Measurements from ENCODE around the gene FAM83B.
"Not testable (repeated sequence)": the region's sequence is repeated elsewhere in the genome, so short reads cannot be mapped to it uniquely, and the experiment has no call there.

FAM83B gene

DNA sequence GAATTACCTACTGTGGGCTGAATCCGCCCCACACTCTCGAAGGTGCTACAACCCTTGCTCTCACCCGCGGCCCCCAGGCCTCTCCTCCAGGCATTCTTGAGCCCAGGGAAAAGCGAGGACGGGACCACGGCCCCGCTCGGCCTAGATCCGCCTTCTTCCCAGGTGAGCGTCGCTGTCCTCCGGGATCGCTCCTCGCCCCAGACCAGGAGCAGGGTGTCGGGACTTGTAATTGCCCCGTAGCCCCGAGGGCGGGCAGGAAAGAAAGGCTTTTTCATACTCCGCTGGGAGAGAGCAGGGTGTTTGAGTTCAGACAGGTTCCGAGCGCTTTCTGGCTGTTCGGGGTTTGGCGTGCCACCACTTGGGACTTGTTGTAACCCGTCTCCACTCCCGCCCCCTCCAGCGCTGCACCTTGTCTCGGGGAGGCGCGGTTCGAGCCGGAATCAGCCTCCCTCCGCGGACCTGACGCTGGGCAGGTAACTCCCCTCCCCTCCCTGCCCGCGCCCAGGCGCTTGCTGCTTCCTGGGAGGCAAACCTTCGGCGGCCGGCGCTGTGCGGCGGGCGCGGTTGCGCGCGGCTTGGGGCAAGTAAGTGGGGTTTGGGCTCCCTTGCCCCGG, at the start of gene FAM83B:
Gene FAM83B (plus strand): TSS at position 529 of the 614 bp plus-strand sequence. CDS start 23,476 bp downstream, outside the sequence.
- no peak for DNase-seq (ENCODE audit: low spot score)

DNA sequence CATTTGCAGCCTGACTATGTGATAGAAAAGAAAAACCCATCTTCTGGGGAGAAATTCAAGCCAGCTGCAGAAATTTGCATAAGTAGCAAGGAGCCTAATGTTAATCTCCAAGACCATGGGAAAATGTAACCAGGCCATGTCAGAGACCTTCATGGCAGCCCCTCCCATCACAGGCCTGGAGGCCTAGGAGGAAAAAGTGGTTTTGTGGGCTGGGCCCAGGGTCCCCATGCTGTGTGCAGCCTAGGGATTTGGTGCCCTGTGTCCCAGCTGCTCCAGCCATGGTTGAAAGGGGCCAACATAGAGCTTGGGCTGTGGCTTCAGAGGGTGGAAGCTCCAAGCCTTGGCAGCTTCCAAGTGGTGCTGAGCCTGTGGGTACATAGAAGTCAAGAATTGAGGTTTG, 49.7 kb upstream of the FAM83B start:
- DNase-seq (ENCODE audit: low spot score), result not testable (repeated sequence)

GRCh38 chr6:54800050-54800600, 46.4 kb upstream of the FAM83B start:
- DNase-seq (ENCODE audit: low spot score), result no peak

DNA sequence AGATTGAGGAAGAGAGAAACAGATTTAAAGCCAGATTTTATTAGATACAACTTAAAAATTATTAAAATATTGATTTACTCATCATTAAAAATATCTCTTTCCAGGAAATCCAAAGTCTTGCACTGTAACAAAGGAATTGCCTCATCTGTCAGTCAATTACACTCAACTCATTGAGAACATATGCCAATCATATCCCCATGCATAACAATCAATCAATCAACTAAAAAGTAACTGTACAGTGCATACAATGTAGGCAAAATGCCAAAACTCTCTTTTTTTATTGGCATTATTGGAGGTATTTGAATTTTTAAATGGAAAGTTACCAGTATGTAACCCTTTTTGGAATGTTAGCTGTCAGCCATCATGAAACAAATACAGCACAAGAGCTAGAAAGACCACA, 45.3 kb upstream of the FAM83B start:
- no peak for DNase-seq (ENCODE audit: low spot score)

- no peak for DNase-seq (ENCODE audit: low spot score)
These were observed 44.9 kb upstream of the FAM83B start for GRCh38 chr6:54801669-54802068.

- no peak for DNase-seq (ENCODE audit: low spot score)
These were observed 43.6 kb upstream of the FAM83B start for GRCh38 chr6:54802775-54803634.

- no peak for DNase-seq (ENCODE audit: low spot score)
These were observed 41.5 kb upstream of the FAM83B start for GRCh38 chr6:54805077-54805476.

DNA sequence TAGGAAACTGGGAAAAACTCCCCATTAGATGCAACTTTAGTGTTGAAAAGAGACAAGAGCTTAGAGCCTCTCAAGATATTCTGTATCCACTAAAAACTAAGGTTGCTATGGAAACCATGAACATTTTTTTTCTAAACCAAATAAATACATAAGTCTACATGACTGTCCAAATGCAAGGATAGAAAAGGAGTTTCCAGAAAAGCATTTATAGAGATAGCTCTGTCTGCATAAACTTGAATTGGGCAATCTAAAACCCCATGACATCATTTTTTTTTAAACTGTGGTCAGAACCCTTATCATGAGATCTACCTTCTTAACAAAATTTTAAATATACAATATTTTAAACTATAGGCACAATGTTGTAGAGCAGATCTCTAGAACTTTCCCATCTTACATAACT, 36.4 kb upstream of the FAM83B start:
- no peak for DNase-seq (ENCODE audit: low spot score)

GRCh38 chr6:54813892-54814291, 32.7 kb upstream of the FAM83B start:
- no peak for DNase-seq (ENCODE audit: low spot score)

DNA sequence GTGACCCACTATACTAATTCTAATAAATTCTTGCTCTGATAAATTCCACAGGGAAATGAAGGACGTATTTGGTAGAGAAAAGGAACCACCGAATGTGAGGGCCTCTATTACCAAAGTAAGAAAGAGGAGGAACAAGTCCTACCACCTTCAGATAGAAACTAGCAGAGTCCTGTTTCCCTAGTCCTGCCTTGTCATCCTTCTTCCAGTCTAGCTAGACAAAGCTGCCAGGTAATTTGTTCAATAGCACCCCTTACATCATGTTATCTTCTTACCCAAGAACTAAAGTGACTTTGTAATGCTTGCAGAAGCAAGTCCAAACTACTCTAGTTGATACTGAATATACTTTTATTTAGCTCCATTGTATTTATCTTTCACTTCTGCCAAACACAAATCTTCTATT, 29.3 kb upstream of the FAM83B start:
- no peak for DNase-seq (ENCODE audit: low spot score)

- DNase-seq (ENCODE audit: low spot score), result no peak
These were observed 28.7 kb upstream of the FAM83B start for GRCh38 chr6:54817834-54818233.

GRCh38 chr6:54824225-54824624, 22.3 kb upstream of the FAM83B start:
- DNase-seq (ENCODE audit: low spot score), result not testable (repeated sequence)

- DNase-seq (ENCODE audit: low spot score), result no peak
These were observed 19.6 kb upstream of the FAM83B start for GRCh38 chr6:54827010-54827409.

DNA sequence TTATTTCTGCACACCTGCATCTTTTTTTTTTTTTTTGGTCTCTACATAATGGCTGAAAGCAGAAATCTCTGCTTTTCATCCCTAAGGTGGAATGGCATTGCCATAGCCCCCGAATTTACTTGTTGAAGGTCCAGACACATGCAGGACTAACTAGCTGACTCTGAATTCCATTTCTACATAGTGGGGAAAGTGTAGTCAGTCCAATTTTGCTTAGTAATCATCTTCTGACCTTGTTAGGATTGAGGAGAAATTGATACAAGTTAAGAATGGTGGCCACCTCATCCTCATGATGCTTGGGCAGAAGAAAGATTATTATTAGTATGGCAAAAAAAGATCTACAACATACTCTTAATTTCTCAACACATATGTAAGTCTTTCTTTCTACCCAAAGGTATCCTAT, 16.4 kb upstream of the FAM83B start:
- no peak for DNase-seq (ENCODE audit: low spot score)

GRCh38 chr6:54835176-54835575, 11.4 kb upstream of the FAM83B start:
- DNase-seq (ENCODE audit: low spot score), result no peak

DNA sequence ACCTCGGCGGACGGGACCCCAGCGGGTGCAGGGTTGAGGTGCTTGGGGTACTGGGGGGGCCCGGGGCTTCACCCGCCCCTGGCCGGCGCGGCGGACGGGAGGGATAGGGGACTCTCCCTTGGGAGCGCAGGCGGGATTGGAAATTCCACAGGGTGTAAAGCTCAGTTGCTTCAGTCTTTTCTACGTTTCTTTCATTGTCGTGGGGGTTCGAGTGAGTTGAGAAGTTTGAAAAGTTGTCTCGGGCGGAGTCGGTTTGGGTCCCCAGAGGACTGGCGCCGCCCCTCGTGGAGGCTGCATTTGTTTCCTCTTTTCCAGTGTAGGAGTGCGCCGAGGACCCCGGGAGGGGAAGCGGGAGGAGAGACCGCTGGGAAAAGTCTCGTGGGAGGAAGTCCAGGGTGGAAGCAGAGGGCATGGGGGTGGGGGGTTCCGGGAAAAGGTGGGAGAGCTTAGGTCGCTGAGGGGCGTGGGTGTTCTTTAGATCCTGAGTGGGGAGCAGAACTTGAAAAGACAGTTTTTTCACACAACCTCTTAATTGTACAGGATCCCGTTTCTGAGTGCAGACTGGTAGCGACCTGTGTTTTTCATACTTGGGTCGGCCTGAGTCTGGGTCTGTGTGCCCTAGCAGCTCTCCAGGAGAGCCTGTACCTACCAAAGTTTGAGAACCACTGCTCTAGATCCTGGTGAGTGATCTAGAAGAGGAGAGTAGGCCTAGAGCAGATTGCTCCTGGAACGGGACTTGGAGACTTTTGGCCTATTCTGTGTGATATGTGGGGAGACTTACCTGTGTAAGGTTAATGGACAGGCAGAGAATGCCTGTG, 495 bp downstream of the FAM83B start:
- DNase-seq (ENCODE audit: low spot score), result no peak

- DNase-seq (ENCODE audit: low spot score), result no peak
These were observed 1.4 kb downstream of the FAM83B start for GRCh38 chr6:54847799-54848597.

- DNase-seq (ENCODE audit: low spot score), result no peak
These were observed 3.5 kb downstream of the FAM83B start for GRCh38 chr6:54850114-54850513.

GRCh38 chr6:54856129-54856528, 9.6 kb downstream of the FAM83B start:
- no peak for DNase-seq (ENCODE audit: low spot score)

- DNase-seq (ENCODE audit: low spot score), result no peak
These were observed 13.6 kb downstream of the FAM83B start for GRCh38 chr6:54860132-54860531.

GRCh38 chr6:54860739-54861138, 14.2 kb downstream of the FAM83B start:
- no peak for DNase-seq (ENCODE audit: low spot score)
